Thoracic aorta (tissue), 2 donors: ENCODE measurements around the gene BOLA3. TPM values are rescaled to one million over a fixed set of nuclear protein-coding genes. Genes with fewer than 3 reads are reported as not detected.
"Not testable (repeated sequence)": the region's sequence is repeated elsewhere in the genome, so short reads cannot be mapped to it uniquely, and the experiment has no call there.

Experiments used
- ATAC-seq: fragments of 150-250 bp; one replicate; pipeline ENCODE4 v1.8.0; 2017; ENCODE audit warnings: low read depth; ENCODE audit not compliant: insufficient number of reproducible peaks, low FRiP score
- DNase-seq: peaks from one replicate; pipeline ENCODE4 v3.0.0-alpha.2; 2020; ENCODE audit warnings: low spot score
- H3K27ac ChIP-seq, 2 donors: fragments of 200-600 bp; sonication (generic); 1 replicate in 1 of 2; 2 replicates in 1 of 2; pipeline ENCODE4 v1.5.1; 2016; ENCODE audit warnings: mild to moderate bottlenecking in 2 of 2, moderate library complexity in 2 of 2
- H3K27me3 ChIP-seq: fragments of 200-600 bp; sonication (generic); replicated peaks from 2 replicates; pipeline ENCODE4 v1.6.0; 2016; ENCODE audit warnings: mild to moderate bottlenecking; ENCODE audit not compliant: insufficient read depth
- H3K36me3 ChIP-seq: fragments of 200-600 bp; sonication (generic); one replicate; pipeline ENCODE4 v1.5.1; 2016
- H3K4me1 ChIP-seq, 2 donors: fragments of 200-600 bp; sonication (generic); 1 replicate in 1 of 2; 2 replicates in 1 of 2; pipeline versions ENCODE4 v1.5.1 to v1.6.0; 2016; ENCODE audit warnings: low read depth in 2 of 2, mild to moderate bottlenecking in 1 of 2; ENCODE audit not compliant: control insufficient read depth in 1 of 2
- H3K4me3 ChIP-seq: fragments of 200-600 bp; sonication (generic); 2 replicates; pipeline ENCODE4 v1.5.1; 2016; ENCODE audit warnings: mild to moderate bottlenecking
- H3K9me3 ChIP-seq: fragments of 200-600 bp; sonication (generic); 2 replicates; pipeline ENCODE4 v1.5.1; 2016
- total RNA-seq, 2 donors: library from RNA; depleted of rRNA; stranded (reverse); fragments of >200 nt; gene quantifications; one replicate each; pipeline versions ENCODE4 v1.1.0 to v1.2.3, GENCODE V29; 2016
- TF ChIP-seq, protein P1 (sequence below): fragments of 200-600 bp; sonication (generic); IDR thresholded peaks from one replicate; pipeline ENCODE4 v1.5.1; 2019; ENCODE audit warnings: antibody characterized with exemption

The BOLA3 gene
- total RNA-seq, 2 donors from 2014 or later, result 17.2 to 21.1 TPM

DNA sequence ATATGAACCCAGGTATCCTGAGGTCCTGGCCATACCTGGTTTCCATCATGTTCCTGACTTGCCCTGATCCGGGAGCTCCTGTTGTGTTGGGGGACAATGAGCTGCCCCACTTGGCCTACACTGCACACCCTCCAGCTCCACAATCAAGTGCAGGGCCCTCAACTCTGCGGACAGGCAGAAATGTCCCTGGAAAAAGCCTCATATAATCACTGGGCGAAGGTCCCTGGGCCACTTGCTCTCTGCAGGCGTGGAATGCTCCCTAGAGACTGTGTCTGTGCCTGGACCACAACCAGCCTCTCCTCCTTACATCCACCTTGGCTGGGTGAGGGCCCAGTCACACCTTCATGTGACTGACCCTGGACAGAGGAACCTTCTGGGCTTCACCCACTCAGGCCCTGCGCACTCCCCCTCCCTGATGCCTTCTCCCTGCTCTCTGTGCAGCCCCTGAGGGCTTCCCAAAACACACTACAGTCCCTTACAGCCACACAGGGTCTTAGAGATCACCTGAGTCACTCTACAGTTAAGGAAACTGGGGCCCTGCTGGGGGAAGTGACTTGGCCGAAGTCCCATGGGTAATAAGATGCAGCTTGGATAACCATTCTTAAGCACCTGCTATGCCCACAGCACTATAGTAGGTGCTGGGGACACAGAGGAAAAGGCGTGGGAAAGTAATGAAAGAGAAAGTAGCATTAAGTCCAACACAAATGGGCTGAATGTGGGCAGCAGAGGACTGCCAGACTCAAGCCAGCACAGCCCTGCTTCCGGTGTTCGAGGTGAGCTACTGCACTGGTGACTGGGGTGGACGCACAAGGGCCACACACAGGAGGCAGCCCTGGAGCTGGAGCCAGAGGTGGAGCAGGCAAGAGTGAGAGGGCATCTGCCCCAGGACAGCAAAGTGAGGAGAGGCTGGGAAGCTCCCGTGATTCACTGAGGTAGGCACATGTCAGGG, 9.8 kb downstream of the BOLA3 start:
- DNase-seq (no peak), ATAC-seq (no peak)
- no peak overlapping the region for H3K27ac ChIP-seq
- H3K4me3 ChIP-seq, result no peak overlapping the region
- TF ChIP-seq, protein P1, sequence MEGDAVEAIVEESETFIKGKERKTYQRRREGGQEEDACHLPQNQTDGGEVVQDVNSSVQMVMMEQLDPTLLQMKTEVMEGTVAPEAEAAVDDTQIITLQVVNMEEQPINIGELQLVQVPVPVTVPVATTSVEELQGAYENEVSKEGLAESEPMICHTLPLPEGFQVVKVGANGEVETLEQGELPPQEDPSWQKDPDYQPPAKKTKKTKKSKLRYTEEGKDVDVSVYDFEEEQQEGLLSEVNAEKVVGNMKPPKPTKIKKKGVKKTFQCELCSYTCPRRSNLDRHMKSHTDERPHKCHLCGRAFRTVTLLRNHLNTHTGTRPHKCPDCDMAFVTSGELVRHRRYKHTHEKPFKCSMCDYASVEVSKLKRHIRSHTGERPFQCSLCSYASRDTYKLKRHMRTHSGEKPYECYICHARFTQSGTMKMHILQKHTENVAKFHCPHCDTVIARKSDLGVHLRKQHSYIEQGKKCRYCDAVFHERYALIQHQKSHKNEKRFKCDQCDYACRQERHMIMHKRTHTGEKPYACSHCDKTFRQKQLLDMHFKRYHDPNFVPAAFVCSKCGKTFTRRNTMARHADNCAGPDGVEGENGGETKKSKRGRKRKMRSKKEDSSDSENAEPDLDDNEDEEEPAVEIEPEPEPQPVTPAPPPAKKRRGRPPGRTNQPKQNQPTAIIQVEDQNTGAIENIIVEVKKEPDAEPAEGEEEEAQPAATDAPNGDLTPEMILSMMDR, result no peak
- H3K36me3 ChIP-seq, result peaks cover 5% of the 10 kb centered on the region
- H3K27me3 ChIP-seq, result no peaks in the 10 kb centered on the region
- H3K9me3 ChIP-seq, result no peaks in the 10 kb centered on the region
- H3K4me1 ChIP-seq, result no peaks in the 10 kb centered on the region

DNA sequence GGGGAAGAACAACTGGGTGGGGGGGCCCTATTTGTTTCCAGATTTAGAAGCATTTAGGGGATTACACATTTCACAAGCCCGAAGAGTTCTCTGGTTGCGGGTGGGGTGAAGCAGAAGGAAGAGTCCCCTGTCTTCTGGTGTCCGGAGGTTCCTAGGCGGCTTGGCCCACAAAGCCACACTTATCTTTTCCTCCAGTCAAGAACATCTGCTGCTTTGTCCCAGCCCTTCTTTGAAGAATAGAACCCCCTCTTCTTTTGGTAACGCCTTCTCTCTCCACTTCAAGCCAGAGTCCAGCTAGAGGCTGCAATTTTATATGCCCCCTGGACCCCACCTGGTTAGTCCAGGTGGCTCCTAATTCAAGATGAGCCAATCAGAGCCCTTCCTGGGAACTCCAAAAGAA, 15.8 kb downstream of the BOLA3 start:
- ATAC-seq (no peak), DNase-seq (no peak)
- Histone ChIP-seq H3K4me1 (no peaks in the 10 kb centered on the region), H3K27ac (no peak overlapping the region), H3K36me3 (peaks cover 5% of the 10 kb centered on the region), H3K9me3 (no peaks in the 10 kb centered on the region), H3K27me3 (no peaks in the 10 kb centered on the region), H3K4me3 (no peak overlapping the region)
- TF ChIP-seq, protein P1, result no peak

DNA sequence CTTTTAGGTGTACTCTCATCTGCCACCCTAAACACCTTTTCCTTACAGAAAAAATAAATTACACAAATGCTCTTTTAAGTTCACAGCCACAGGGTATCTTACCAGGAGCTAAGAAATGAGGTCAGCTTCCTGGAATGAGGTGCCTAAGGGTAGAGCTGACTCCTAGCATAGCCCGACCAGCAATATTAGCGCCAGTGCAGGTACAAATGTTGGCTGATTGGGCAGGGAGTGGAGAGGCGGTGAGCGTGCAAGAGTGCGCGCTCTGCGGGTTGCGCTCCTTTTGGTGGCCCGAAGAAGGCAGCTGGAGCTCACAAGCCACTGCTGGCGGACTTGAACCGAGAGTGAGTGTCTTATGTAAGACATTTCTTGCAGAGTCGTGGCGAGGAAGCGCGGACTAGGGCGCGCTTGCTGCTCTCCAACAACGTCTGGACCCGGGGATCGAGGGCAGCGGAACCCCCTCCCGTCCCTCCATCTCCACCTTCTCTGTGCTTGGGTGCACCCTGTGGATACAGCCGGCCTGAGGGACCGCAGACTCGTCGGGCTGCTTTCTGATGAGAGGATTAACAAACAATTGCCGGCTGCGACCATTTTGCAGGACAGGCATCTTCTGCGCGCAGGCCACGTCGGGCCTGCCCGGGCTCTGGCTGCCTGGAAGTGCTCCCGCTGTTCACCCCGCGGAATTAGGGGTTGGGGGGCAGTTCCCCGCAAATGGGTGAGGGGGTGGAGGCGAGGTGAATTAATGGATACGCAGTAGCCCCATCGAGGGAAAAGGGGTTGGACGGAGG, 17.3 kb downstream of the BOLA3 start:
- H3K4me1 ChIP-seq, result no peaks in the 10 kb centered on the region
- no peak for ATAC-seq
- TF ChIP-seq, protein P1, result no peak
- no peak overlapping the region for H3K27ac ChIP-seq
- H3K4me3 ChIP-seq, result no peak overlapping the region
- H3K9me3 ChIP-seq, result no peaks in the 10 kb centered on the region
- no peaks in the 10 kb centered on the region for H3K27me3 ChIP-seq
- no peak for DNase-seq
- peaks cover 5% of the 10 kb centered on the region for H3K36me3 ChIP-seq

DNA sequence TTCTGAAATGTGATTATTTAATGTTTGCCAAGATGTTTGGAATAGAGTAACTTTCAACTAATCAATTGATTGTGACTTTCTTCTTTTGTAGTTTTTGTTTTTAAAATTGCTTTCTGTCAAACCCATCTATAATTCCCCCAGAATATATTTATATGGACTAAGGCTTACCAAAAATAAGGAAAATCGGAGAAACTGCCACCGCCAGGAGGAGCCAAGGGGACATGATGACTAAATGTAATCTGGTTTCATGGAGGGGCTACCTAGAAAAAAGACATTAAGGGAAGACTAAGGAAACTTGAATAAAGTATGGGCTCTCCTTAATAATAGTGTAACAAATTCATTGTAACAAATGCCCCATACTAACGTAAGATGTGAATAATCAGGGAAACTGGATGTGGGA, 19.5 kb downstream of the BOLA3 start:
- no peak overlapping the region for H3K27ac ChIP-seq
- H3K36me3 ChIP-seq, result no peaks in the 10 kb centered on the region
- no peaks in the 10 kb centered on the region for H3K9me3 ChIP-seq
- H3K4me1 ChIP-seq, result no peaks in the 10 kb centered on the region
- ATAC-seq (no peak), DNase-seq (no peak)
- no peak overlapping the region for H3K4me3 ChIP-seq
- TF ChIP-seq, protein P1, result no peak
- H3K27me3 ChIP-seq, result no peaks in the 10 kb centered on the region

DNA sequence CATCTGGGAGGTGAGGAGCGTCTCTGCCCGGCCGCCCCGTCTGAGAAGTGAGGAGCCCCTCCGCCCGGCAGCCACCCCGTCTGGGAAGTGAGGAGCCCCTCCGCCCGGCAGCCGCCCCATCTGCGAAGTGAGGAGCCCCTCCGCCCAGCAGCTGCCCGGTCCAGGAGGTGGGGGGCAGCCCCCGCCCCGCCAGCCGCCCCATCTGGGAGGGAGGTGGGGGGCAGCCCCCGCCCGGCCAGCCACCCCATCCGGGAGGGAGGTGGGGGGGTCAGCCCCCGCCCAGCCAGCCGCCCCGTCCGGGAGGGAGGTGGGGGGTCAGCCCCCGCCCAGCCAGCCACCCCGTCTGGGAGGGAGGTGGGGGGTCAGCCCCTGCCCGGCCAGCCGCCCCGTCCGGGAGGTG, 23.8 kb downstream of the BOLA3 start:
- H3K9me3 ChIP-seq, DNase-seq, H3K4me3 ChIP-seq, ATAC-seq, H3K4me1 ChIP-seq, H3K36me3 ChIP-seq, H3K27ac ChIP-seq, H3K27me3 ChIP-seq: not testable (repeated sequence)

DNA sequence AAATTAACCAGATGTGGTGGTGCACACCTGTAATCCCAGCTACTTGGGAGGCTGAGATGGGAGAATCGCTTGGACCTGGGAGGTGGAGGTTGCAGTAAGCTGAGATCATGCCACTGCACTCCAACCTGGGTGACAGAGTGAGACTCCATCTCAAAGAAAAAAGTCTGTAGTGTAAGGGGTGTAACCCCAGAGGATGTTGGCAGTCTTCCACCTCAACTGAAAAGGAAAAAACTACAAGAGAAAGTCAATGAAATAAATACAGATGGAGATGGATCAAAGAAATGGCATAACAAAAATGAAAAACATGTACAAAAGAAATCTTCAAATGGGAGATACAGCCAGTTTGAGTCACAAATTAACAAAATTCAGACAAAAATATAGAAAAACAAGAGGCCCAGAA, 25.9 kb downstream of the BOLA3 start:
- not testable (repeated sequence) for DNase-seq, ATAC-seq, H3K27me3 ChIP-seq, H3K4me3 ChIP-seq, H3K4me1 ChIP-seq, H3K9me3 ChIP-seq, H3K27ac ChIP-seq, H3K36me3 ChIP-seq
